GM12874 (cell line): ENCODE results near the gene ZNF282.

Experiments
- TF ChIP-seq, protein P1 (sequence below): IDR thresholded peaks from 2 replicates; pipeline ENCODE4 v1.5.1; 2011; ENCODE audit warnings: low read depth, mild to moderate bottlenecking, control low read depth, low read length, moderate library complexity; ENCODE audit not compliant: insufficient read depth

The ZNF282 gene

DNA sequence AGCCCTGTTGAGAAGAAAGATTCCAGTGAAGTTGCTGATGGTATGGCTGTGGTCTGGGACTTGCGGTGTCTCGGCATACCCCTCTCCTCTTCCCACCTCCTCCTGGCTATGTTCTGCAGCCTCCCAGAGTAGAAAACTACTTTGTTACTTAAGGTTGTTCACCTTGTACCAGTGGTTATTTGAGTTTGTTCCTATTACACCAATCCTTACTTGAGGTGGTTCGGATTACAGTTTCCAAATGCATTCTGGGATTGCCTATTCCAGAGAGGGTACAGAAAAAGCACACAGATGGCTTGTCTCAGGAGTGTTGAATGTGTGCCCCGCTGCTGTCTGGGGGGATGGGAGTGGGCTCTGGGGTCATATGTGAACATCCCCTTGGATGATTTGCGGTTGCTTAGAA is 59.8 kb downstream of the ZNF282 start:
- TF ChIP-seq, protein P1, sequence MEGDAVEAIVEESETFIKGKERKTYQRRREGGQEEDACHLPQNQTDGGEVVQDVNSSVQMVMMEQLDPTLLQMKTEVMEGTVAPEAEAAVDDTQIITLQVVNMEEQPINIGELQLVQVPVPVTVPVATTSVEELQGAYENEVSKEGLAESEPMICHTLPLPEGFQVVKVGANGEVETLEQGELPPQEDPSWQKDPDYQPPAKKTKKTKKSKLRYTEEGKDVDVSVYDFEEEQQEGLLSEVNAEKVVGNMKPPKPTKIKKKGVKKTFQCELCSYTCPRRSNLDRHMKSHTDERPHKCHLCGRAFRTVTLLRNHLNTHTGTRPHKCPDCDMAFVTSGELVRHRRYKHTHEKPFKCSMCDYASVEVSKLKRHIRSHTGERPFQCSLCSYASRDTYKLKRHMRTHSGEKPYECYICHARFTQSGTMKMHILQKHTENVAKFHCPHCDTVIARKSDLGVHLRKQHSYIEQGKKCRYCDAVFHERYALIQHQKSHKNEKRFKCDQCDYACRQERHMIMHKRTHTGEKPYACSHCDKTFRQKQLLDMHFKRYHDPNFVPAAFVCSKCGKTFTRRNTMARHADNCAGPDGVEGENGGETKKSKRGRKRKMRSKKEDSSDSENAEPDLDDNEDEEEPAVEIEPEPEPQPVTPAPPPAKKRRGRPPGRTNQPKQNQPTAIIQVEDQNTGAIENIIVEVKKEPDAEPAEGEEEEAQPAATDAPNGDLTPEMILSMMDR, result no peak

DNA sequence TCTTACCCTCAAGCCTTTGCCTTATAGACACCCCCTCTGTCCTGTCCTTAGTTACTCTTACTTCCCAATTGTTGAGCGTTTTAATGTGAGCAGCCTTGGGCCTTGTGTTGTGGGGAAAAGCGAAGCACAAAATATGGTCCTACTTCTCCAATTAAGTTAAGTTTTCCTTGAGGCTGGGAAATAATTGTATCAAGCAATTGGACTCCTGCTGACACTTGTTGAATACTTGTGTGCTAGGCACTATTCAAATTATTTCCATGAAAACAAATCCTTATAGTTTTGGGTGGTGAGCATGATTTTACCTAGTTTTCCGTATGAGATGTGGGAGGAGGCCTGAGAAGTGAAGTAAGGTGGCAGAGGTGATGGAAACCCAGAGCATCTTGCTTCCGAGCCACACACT is 61.2 kb downstream of the ZNF282 start:
- TF ChIP-seq, protein P1, result no peak

DNA sequence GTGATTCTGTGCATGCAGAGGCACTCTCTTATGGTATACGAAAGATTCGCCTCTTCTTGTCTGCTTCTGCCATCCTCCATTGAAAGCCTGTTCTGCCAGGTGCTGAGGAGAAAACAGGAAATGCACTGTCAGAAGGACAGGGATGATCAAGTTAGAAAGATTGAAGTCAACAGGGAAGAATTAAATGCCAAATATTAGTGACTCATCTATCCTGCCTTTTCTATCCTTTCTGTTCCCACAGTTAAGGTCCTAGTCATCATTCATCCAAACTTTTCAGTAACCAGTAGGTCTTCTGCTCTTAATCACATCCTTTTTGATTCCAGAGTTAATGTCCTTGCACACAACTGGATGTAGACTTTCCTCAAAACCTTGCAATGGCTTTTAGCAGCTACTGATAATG is 61.8 kb downstream of the ZNF282 start:
- TF ChIP-seq, protein P1, result no peak

DNA sequence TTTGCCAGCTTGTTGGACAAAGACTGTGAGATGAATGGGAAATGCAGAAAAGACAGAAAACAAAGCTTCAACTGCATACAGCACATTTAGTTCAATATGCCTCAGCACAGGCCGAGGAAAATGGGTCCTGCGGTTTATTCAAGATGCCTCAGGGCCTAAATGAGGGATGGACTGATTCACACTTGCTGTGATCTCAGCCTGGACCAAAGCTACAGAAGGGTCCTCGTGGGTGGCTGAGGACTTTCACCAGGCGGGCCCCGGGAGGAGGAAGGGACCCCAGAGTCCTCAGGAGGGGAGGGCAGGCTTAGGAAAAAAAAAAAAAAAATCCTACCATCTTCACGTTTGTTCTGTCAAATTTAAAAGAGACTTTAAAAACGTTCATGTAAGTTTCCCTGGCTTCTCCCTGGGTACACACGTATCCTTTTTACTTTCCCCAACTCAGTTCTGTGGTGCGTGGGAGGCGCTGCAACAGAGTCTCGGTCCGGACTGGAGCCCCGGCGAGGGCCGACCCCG is 66.0 kb downstream of the ZNF282 start:
- TF ChIP-seq, protein P1, result no peak

DNA sequence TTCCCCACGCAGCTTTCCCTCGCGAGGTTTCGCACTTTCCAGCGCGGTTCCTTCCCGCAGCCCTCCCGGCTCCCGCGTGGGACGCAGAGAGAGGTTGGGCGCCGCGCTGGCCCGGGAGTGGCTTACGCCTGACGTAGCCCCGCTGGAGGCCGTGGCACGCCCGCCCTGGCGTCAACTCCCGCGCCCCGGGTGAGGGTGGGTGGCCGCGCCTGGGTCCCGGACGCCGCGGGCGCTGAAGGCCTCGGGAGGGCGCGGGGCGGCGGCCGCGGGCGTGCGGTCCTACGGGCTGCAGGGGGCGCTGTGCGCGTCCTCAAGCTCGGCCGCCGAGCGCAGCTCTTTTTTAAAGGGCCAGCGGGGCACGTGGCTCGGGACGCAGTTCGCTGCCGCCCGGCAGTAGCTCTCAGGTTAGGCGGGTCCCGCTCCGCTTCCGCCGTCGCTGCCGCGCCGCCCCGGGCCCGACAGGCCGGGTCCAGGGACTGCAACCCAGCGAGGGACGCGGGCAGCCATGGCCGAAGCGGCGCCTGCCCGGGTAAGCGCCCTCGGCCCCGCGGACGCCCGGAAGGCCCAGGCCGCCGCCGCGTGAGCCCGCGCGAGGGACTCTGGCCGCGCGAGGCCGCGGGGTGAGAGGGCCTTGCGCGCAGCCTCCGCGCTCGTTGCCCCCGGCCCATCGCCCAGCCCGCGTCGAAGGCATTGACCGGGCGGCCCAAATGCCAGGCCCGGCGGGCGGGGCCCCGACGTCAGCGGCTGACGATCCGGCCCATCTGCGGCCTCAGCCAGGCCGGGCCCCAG is 66.7 kb downstream of the ZNF282 start, which contains the start of gene ZNF783:
Gene ZNF783, plus strand, starts transcription at position 368 of the 789 bp plus-strand sequence. Its CDS starts 138 bp downstream, at position 506.
- TF ChIP-seq, protein P1, result peak; percentile 85

DNA sequence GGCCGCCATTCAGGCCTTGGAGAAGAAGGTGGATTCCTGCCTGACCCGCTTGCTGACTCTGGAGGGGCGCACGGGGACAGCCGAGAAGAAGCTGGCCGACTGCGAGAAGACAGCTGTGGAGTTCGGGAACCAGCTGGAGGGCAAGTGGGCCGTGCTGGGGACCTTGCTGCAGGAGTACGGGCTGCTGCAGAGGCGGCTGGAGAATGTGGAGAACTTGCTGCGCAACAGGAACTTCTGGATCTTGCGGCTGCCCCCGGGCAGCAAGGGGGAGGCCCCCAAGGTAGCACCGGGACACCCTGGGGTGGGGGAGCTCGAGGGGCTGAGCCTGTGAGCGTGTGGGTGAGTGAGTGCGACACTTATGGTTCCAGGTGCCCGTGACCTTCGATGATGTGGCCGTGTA is 71.1 kb downstream of the ZNF282 start:
- TF ChIP-seq, protein P1, result no peak

DNA sequence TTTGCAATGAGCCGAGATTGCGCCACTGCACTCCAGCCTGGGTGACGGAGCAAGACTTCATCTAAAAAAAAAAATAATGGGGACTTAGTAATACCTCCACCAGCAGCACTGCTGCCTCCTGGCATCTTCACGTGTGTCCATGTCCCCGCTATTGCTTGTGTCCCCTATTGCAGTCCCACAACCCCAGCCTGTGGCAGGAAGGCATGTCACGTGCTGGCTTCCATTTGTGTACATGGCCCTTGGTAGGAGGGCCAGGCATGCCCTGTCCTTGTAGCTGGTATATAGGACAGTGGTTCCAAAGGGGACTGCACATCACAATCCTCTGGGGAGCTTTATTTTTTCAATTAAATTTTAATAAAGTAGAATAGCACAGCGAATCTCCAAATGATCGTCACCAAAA is 72.4 kb downstream of the ZNF282 start:
- TF ChIP-seq, protein P1, result no peak
